Inflammatory macrophage treated with lipopolysaccharide for 4 hours (primary cell): ENCODE results near the gene GLP2R.

Experiments used
- DNase-seq: peaks from one replicate; pipeline ENCODE4 v3.0.0-alpha.2; 2020

Gene GLP2R

GRCh38 chr17:9814337-9814945 is 11.3 kb upstream of the GLP2R start:
- DNase-seq: no peak

GRCh38 chr17:9816472-9816871 is 9.3 kb upstream of the GLP2R start:
- no peak for DNase-seq

- no peak for DNase-seq
Measured at GRCh38 chr17:9817086-9817485, 8.6 kb upstream of the GLP2R start.

- no peak for DNase-seq
Measured at GRCh38 chr17:9818760-9819159, 7.0 kb upstream of the GLP2R start.

- no peak for DNase-seq
Measured at GRCh38 chr17:9820448-9820847, 5.3 kb upstream of the GLP2R start.

- no peak for DNase-seq
Measured at GRCh38 chr17:9821921-9822320, 3.8 kb upstream of the GLP2R start, which contains the start of gene GSG1L2. Gene GSG1L2 (minus strand): TSS chr17:9822079. CDS start chr17:9822071, 8 bp downstream.

GRCh38 chr17:9824094-9824493 is 1.6 kb upstream of the GLP2R start:
- no peak for DNase-seq

GRCh38 chr17:9824797-9825338 is 856 bp upstream of the GLP2R start:
- no peak for DNase-seq

- no peak for DNase-seq
Measured at GRCh38 chr17:9828296-9829295, 2.9 kb downstream of the GLP2R start.

- no peak for DNase-seq
Measured at GRCh38 chr17:9829343-9829742, 3.6 kb downstream of the GLP2R start.

- no peak for DNase-seq
Measured at GRCh38 chr17:9830711-9831110, 5.0 kb downstream of the GLP2R start.

GRCh38 chr17:9833922-9834321 is 8.2 kb downstream of the GLP2R start:
- no peak for DNase-seq

GRCh38 chr17:9837551-9838471 is 12.1 kb downstream of the GLP2R start:
- no peak for DNase-seq

GRCh38 chr17:9839433-9839832 is 13.7 kb downstream of the GLP2R start:
- DNase-seq: no peak

- no peak for DNase-seq
Measured at GRCh38 chr17:9842057-9842758, 16.5 kb downstream of the GLP2R start.

- no peak for DNase-seq
Measured at GRCh38 chr17:9843152-9844010, 17.7 kb downstream of the GLP2R start.

- no peak for DNase-seq
Measured at GRCh38 chr17:9844153-9844552, 18.4 kb downstream of the GLP2R start.

GRCh38 chr17:9845306-9845705 is 19.6 kb downstream of the GLP2R start:
- no peak for DNase-seq

- no peak for DNase-seq
Measured at GRCh38 chr17:9850151-9850550, 24.4 kb downstream of the GLP2R start.

- no peak for DNase-seq
Measured at GRCh38 chr17:9854255-9854654, 28.5 kb downstream of the GLP2R start.

GRCh38 chr17:9855036-9855435 is 29.3 kb downstream of the GLP2R start:
- no peak for DNase-seq
